ENCODE data around the gene PDE8A. TPM values are rescaled to one million over a fixed set of nuclear protein-coding genes. Genes with fewer than 3 reads are reported as not detected.

Gene PDE8A
- total RNA-seq, 2 donors from 2014 or later = 19.2 to 23.2 TPM

DNA sequence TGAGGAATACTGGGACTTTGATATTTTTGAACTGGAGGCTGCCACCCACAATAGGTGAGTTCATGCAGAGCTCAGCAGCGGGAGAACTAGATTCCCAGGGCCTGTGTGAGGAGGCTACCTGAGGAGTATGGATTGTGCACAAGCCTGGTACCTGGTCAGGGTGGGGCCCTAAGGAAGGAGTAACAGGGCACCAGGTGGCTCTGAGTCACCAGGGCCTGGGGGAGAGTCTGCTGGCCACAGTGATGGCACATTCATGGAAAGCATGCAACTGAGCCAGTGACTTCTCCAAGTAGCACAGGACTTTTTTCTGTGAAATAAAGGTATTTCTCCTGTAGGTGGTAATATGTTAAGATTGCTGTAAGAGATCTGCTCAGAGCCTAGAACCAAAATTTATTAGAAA, 134.4 kb downstream of the PDE8A start:
- no peak for DNase-seq (ENCODE audit: low spot score)
- H3K9me3 ChIP-seq = no peaks in the 10 kb centered on the region
- no peak overlapping the region for H3K4me3 ChIP-seq
- H3K36me3 ChIP-seq = peaks cover 21% of the 10 kb centered on the region
- peaks cover 0 to 3% of the 10 kb centered on the region in 2 donors for H3K4me1 ChIP-seq
- H3K27ac ChIP-seq = no peak overlapping the region
- H3K27me3 ChIP-seq = no peaks in the 10 kb centered on the region
- TF ChIP-seq, protein P1, sequence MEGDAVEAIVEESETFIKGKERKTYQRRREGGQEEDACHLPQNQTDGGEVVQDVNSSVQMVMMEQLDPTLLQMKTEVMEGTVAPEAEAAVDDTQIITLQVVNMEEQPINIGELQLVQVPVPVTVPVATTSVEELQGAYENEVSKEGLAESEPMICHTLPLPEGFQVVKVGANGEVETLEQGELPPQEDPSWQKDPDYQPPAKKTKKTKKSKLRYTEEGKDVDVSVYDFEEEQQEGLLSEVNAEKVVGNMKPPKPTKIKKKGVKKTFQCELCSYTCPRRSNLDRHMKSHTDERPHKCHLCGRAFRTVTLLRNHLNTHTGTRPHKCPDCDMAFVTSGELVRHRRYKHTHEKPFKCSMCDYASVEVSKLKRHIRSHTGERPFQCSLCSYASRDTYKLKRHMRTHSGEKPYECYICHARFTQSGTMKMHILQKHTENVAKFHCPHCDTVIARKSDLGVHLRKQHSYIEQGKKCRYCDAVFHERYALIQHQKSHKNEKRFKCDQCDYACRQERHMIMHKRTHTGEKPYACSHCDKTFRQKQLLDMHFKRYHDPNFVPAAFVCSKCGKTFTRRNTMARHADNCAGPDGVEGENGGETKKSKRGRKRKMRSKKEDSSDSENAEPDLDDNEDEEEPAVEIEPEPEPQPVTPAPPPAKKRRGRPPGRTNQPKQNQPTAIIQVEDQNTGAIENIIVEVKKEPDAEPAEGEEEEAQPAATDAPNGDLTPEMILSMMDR (IDR thresholded peaks at IDR 0.05) = no peak

DNA sequence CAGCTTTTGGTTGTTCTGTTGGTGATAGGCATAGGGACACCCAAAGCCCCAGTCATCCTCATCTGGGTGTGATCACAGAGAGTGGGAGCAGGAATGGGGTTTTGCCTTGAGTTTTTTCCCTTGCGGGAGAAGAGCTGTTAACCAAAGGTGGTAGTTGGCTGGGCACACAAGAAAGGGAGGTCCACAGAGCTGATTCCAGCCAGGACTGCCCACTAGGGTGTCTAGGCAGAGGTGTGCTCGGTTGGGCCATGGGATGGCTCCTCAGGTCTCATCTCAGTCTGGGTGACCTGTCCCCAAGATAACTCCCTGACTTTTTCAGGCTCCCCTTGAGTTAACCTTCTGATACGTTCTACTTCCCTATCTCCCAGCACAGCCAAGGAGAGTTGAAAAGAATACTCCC, 134.8 kb downstream of the PDE8A start:
- no peak overlapping the region for H3K4me3 ChIP-seq
- no peaks in the 10 kb centered on the region for H3K27me3 ChIP-seq
- DNase-seq (ENCODE audit: low spot score) = no peak
- H3K36me3 ChIP-seq = peaks cover 23% of the 10 kb centered on the region
- H3K27ac ChIP-seq = no peak overlapping the region
- TF ChIP-seq, protein P1 (IDR thresholded peaks at IDR 0.05) = no peak
- H3K9me3 ChIP-seq = no peaks in the 10 kb centered on the region
- H3K4me1 ChIP-seq = peaks cover 0 to 3% of the 10 kb centered on the region in 2 donors

DNA sequence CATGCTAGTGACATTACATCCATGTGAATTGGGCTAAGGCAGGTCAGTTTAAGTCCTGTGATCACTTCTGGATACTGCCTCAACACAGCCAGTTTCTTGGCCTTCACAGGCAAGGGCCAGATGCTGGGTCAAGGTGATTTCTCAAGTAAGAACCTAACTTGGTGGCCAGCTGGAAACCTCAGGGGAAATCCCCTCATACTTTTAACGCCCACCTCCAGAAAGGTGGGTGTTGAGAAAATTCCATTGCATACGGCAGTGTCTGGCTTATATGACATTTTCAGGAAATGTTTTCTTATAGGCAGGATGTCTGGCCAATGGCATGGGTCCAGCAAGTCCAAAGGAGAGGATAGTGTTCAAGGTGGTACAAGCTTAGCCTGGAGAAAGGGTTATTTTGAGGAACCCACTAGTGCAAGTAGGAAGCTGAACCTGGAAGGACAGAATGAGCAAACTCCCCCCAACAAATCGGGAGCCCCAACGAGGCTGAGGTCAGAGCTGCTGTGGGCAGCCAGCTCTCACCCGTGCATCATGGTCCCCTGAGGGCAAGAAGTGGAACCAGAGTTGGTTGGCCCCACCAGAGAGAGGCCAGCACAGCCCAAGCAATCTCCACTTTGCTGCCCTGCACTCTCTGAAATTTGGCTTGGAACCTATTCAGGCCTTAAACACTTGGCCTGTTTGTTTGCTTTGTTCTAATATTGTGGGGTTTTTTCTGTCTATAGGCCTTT, 135.4 kb downstream of the PDE8A start:
- DNase-seq (ENCODE audit: low spot score) = no peak
- Histone ChIP-seq H3K36me3 (peaks cover 23% of the 10 kb centered on the region), H3K27ac (no peak overlapping the region), H3K27me3 (no peaks in the 10 kb centered on the region), H3K4me3 (no peak overlapping the region), H3K9me3 (no peaks in the 10 kb centered on the region), H3K4me1 (peaks cover 0 to 3% of the 10 kb centered on the region in 2 donors)
- TF ChIP-seq, protein P1 (IDR thresholded peaks at IDR 0.05) = no peak

DNA sequence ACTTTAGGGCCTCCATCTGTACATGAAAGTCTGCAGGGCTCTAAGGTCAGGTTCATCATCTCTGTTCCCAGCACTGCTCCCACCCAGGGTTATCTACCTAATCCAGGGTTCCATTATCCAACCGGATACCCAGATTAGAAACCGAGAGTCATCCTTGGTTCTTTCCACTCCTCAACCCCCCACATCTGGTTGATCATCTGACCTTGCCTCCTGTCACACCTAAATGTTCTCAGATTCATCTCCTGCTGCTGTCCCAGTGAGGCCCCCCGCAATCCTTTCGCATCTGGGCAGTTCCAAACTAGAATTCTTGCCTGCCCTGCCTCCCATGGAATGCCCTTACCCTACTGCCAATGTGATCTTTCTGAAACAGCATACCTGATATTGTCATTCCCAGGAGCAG, 136.5 kb downstream of the PDE8A start:
- H3K36me3 ChIP-seq = peaks cover 33% of the 10 kb centered on the region
- no peaks in the 10 kb centered on the region for H3K9me3 ChIP-seq

DNA sequence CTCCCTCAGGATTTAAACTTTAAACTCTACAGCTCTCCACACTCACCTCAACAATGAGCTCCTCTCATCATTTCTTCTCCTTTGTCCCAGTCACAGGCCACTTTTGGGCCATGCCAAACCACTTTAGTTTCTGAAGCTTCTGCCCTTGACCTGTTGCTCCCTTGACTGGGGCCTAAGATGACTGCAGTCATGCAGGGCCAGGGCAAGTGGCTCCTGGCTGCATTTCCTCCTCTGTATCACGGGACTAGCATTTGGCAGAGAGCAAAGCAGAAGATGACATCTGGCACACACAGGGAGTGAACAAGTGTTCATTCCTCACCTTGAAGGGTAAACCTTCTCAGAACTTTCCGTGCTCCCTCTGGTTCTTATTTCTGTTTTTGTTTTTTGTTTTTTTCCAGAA, 136.9 kb downstream of the PDE8A start:
- peaks cover 0 to 3% of the 10 kb centered on the region in 2 donors for H3K4me1 ChIP-seq
- H3K4me3 ChIP-seq = no peak overlapping the region
- peak overlapping the region in 1 of 2 donors; percentile 7 for H3K27ac ChIP-seq
- TF ChIP-seq, protein P1 (IDR thresholded peaks at IDR 0.05) = no peak
- DNase-seq (ENCODE audit: low spot score) = no peak
- H3K9me3 ChIP-seq = no peaks in the 10 kb centered on the region
- H3K36me3 ChIP-seq = peaks cover 36% of the 10 kb centered on the region
- no peaks in the 10 kb centered on the region for H3K27me3 ChIP-seq

More for the DNA sequence above, 136.5 kb downstream of the PDE8A start:
- Histone ChIP-seq H3K27ac (peak overlapping the region in 1 of 2 donors; percentile 7), H3K4me1 (peaks cover 0 to 3% of the 10 kb centered on the region in 2 donors), H3K27me3 (no peaks in the 10 kb centered on the region), H3K4me3 (no peak overlapping the region)
- DNase-seq (ENCODE audit: low spot score) = no peak
- TF ChIP-seq, protein P1 (IDR thresholded peaks at IDR 0.05) = no peak
